Stromal cell of bone marrow (primary cell): ENCODE measurements around the gene TNS3.

Experiments
- DNase-seq: peaks from one replicate; pipeline ENCODE4 v3.0.0-alpha.2; 2012; ENCODE audit warnings: low read depth

The TNS3 gene

GRCh38 chr7:47302560-47302959 lies 279.4 kb downstream of the TNS3 start:
- DNase-seq: no peak

- no peak for DNase-seq
These were observed 280.1 kb downstream of the TNS3 start for GRCh38 chr7:47301657-47302295.

- DNase-seq: no peak
These were observed 280.8 kb downstream of the TNS3 start for GRCh38 chr7:47301105-47301477.

GRCh38 chr7:47300472-47301104 lies 281.3 kb downstream of the TNS3 start:
- no peak for DNase-seq

- DNase-seq: no peak
These were observed 282.4 kb downstream of the TNS3 start for GRCh38 chr7:47299496-47299895.

GRCh38 chr7:47298636-47299035 lies 283.3 kb downstream of the TNS3 start:
- DNase-seq: no peak

GRCh38 chr7:47297120-47297519 lies 284.8 kb downstream of the TNS3 start:
- no peak for DNase-seq

GRCh38 chr7:47295606-47296005 lies 286.3 kb downstream of the TNS3 start:
- no peak for DNase-seq

- no peak for DNase-seq
These were observed 287.2 kb downstream of the TNS3 start for GRCh38 chr7:47294556-47295222.

GRCh38 chr7:47293884-47294555 lies 287.9 kb downstream of the TNS3 start:
- DNase-seq: peak; percentile 15

GRCh38 chr7:47292832-47293309 lies 289.0 kb downstream of the TNS3 start:
- DNase-seq: no peak

- DNase-seq: peak; percentile 96
These were observed 290.3 kb downstream of the TNS3 start for GRCh38 chr7:47291461-47292081.

- no peak for DNase-seq
These were observed 291.0 kb downstream of the TNS3 start for GRCh38 chr7:47290867-47291266.

- DNase-seq: no peak
These were observed 291.4 kb downstream of the TNS3 start for GRCh38 chr7:47290466-47290865.

- DNase-seq: no peak
These were observed 293.9 kb downstream of the TNS3 start for GRCh38 chr7:47288060-47288459.

- peak; percentile 69 for DNase-seq
These were observed 295.9 kb downstream of the TNS3 start for GRCh38 chr7:47285860-47286491.

- DNase-seq: no peak
These were observed 296.9 kb downstream of the TNS3 start for GRCh38 chr7:47284691-47285635.

GRCh38 chr7:47283497-47284131 lies 298.3 kb downstream of the TNS3 start:
- DNase-seq: no peak

GRCh38 chr7:47282790-47283496 lies 299.0 kb downstream of the TNS3 start:
- DNase-seq: no peak
